GM19438 (cell line): Measurements from ENCODE around the gene ZNF526.

Source experiments
- ATAC-seq: cut with Tn5 transposase; IDR thresholded peaks from one replicate; pipeline ENCODE4 v1.9.1; 2021; ENCODE audit warnings: low read depth; ENCODE audit not compliant: unreplicated experiment

The ZNF526 gene

GRCh38 chr19:42193706-42194105 is 26.4 kb upstream of the ZNF526 start:
- no peak for ATAC-seq

GRCh38 chr19:42196011-42197001 is 23.8 kb upstream of the ZNF526 start:
- no peak for ATAC-seq

- no peak for ATAC-seq
These were observed 22.7 kb upstream of the ZNF526 start for GRCh38 chr19:42197375-42197817.

- peak; percentile 50 for ATAC-seq
These were observed 21.3 kb upstream of the ZNF526 start for GRCh38 chr19:42198676-42199439.

DNA sequence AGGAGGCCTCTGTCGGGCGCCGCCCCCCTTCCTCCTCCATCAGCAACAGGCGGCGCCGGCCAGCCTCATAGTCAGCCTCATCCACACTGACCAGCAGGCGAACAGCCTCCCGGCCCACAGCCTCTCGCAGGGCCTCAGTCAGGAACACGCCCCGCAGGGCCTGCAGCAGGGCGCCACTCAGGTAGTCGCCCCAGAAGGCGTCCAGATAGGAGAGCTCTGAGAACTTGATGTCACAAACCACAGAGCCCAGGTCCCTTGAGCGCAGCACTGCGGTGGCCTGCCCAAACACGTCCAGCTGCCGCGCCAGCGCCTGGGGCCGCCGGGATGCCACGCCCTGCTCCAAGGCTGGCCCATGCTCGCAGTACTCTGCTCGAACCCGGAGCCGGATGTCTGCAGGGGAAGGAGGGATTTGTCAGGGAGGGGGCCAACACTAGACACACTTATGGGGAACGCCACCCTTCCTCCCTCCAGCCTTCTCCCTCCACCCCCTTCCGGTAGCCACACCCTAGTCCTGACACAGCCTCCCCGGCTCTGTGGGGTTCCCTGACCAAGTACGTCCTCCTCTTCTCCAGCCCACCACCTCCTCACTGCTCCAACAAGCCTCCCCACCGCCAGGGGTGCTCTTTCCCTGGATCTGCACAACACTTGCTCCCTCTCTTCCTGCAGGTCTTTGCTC is 20.5 kb upstream of the ZNF526 start:
- ATAC-seq: peak; percentile 48

GRCh38 chr19:42200116-42200715 is 19.9 kb upstream of the ZNF526 start:
- no peak for ATAC-seq

GRCh38 chr19:42201489-42202289 is 18.4 kb upstream of the ZNF526 start:
- ATAC-seq: no peak

GRCh38 chr19:42202290-42202880 is 17.7 kb upstream of the ZNF526 start:
- ATAC-seq: no peak

- no peak for ATAC-seq
These were observed 16.4 kb upstream of the ZNF526 start for GRCh38 chr19:42203700-42204099.

- no peak for ATAC-seq
These were observed 15.4 kb upstream of the ZNF526 start for GRCh38 chr19:42204664-42205063.

- no peak for ATAC-seq
These were observed 13.0 kb upstream of the ZNF526 start for GRCh38 chr19:42206871-42207755.

DNA sequence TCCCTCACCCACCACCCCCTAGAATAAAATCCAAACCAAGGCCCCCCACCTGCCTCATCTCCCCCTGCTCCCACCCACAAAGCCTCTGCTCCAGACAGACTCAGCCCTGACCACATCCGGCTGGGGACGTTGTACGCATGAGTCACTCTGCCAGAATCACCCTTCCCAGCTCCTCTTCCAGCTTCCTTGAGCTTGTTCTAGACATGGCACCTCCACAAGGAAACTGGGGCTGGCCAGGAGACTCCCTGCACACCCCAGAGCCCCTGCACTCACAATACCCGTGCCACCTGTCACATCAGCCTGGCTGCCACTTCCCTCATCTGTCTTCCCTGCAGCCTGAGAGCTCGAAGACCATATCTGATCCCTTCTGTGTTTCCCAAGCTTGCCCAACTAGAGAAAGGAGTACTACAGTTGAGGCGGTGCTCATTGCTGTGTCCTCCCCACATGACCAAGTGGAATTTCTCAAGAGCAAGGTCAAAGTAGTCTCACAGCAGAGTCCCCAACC is 12.3 kb upstream of the ZNF526 start:
- ATAC-seq: no peak

DNA sequence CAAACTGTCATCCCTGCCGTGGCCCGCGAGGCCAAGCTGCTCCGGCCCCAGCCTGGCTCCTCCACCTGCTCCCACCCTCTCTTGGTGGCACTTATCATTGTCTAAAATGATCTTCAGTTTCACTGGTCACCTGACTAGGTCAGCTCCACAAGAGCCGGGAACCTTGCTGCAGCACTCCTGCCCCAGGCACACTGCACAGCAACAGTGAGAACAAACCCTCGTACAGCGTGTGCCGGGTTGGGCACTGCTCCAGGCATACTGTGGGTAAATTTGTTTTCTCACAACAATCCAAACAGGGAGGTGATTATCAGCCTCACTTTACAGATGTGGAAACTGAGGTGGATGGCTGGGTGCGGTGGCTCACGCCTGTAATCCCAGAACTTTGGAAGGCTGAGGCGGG is 11.5 kb upstream of the ZNF526 start:
- ATAC-seq: no peak

- ATAC-seq: no peak
These were observed 7.2 kb upstream of the ZNF526 start for GRCh38 chr19:42212886-42213285.

DNA sequence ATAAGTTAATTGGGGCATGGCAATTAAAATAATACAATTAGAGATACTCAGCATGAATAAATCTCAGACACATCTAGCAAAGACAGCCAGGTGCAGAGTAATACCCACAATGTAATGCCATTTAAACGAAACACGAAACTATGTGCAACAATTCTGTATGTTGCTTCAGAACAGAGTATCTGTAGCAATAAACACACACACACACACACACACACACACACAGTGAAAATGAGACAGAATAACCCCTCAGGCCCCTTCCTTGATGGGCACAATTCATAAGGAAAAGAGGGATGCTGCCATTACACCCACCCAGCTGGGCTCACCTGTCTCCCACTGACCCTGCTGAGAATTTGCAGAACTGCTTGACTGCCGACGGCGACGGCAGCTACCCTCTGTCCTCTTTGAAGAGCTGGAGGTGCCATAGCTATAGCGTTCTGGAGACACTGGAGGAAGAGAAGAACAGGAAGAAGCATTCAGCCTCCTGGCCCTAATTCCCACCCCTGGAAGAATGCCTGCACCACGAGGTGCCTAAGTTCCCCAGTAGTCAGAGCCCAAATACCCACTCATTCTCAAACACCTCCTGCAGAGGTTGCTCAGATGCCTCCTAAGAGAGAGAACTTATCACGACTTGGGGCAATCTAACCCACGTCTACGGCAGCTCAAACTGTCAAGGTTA is 5.2 kb upstream of the ZNF526 start:
- no peak for ATAC-seq

DNA sequence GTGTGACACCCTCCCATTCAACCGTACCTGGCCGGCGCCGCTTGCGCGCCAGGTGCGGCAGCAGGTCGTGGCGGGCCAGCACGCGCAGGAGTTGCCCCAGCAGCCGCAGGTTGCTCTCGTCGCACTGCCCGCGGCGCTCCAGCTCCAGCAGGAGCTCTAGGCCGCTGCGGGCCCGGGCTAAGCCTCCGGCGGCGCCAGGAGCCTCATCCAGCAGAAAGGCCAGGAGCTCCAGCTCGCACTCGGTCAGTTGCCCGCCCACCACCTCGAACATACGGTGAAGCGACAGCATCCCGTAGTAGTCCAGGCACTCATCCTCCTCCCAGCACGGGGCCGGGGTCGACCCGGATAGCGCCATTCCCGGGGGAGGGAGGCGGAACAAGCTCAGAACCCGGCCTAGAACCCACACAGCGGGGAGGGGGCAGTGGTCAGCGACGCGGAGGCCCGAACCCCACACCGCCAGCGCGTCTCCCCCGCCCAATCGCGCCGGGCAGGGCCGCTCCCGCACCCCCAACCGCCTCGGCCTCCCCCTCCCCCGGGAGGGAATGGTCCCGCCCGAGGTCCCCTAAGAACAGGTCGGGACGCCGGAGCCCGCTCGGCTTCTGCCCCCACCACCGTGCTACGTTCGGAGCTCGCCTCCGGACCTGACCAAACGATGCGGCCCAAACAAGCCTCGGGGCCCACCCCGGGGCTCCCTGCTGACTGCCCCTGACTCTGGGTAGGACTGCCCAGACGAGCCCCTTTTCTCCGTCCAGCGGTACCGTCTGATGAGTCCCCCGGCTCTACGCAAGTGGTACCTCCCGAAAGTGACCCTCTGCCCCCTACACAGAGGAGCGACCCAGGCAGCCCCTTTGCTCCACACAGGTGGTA is 3.2 kb upstream of the ZNF526 start:
- ATAC-seq: peak; percentile 12
